Gastroesophageal sphincter (tissue), 3 donors: Measurements from ENCODE around the gene NFE2L3.

ENCODE experiments used
- CTCF ChIP-seq, 4 experiments: fragments of 200-600 bp in 2 of 4; fragments of 450-650 bp in 2 of 4; sonication (generic) in 1 of 4; IDR thresholded peaks; one replicate each; pipeline ENCODE4 v1.5.1; 2017 to 2019; ENCODE audit warnings: antibody characterized with exemption in 4 of 4, mild to moderate bottlenecking in 2 of 4, moderate library complexity in 2 of 4
- EP300 ChIP-seq: sonication (generic); formaldehyde crosslinking; IDR thresholded peaks from one replicate; pipeline ENCODE4 v1.6.1; 2017; ENCODE audit warnings: antibody characterized with exemption, mild to moderate bottlenecking
- POLR2A ChIP-seq, 2 donors: fragments of 450-650 bp; IDR thresholded peaks; one replicate each; pipeline ENCODE4 v1.6.1; 2017; ENCODE audit warnings: antibody characterized with exemption in 2 of 2, mild to moderate bottlenecking in 2 of 2, moderate library complexity in 1 of 2
- POLR2AphosphoS5 ChIP-seq: sonication (generic); formaldehyde crosslinking; IDR thresholded peaks from one replicate; pipeline ENCODE4 v1.6.1; 2017; ENCODE audit warnings: antibody characterized with exemption

- TF ChIP-seq CTCF (IDR thresholded peaks at IDR 0.05) (no peak), EP300 (no peak), POLR2AphosphoS5 (no peak), POLR2A (IDR thresholded peaks at IDR 0.05) (no peak)
Measured at GRCh38 chr7:26144184-26145080, 7.6 kb upstream of the NFE2L3 start.
